ENCODE results near the gene ARF6.
A peak's percentile ranks its signal among the peaks of the same experiment; 100 is the strongest.
"Not testable (repeated sequence)": the region's sequence is repeated elsewhere in the genome, so short reads cannot be mapped to it uniquely, and the experiment has no call there.

The ARF6 gene

DNA sequence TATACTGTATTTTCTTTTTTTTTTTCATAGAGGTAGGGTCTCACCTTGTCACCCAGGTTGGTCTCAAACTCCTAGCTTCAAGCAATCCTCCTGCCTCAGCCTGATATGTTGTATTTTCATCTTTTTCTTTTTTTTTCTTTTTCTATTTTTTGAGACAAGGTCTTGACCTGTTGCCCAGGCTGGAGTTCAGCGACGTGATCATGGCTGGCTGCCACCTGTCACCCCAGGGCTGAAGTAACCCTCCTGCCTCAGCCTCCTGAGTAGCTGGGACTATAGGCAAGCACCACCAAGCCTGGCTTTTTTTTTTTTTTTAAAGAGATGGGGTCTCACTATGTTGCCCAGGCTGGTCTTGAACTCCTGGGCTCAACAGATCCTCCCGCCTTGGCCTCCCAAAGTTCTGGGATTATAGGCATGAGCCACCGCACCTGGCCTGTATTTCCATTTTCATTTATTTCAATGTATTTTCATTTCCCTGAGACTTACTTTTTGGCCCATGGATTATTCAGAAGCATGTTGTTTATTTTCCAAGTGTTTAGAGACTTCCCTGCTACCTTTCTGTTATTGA lies 16.2 kb upstream of the ARF6 start:
- no peak for FAIRE-seq
- DNase-seq (ENCODE audit: low spot score), result no peak

DNA sequence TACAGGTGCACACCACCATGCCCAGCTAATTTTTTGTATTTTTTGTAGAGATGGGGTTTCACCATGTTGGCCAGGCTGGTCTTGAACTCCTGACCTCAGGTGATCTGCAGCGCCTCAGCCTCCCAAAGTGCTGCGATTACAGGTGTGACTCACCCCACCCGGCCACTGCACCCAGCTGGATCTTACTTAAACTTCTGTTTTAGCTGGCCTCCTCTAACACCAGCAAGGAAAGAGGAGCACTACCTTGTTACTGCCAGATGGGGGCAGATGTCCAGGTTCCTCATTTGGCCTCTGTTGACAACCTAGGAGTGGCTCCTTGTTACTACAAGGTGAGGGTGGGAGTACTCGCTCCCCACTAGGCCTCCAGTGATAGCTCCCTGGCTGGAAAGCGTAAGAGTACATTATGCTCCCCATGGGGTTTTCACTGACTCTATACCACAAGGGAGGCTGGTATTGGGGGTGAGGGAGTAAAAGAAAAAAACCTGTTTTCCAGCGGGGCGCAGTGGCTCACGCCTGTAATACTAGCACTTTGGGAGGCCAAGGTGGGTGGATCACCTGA lies 13.2 kb upstream of the ARF6 start:
- no peak for FAIRE-seq
- DNase-seq (ENCODE audit: low spot score), result peak; percentile 58

- DNase-seq (ENCODE audit: low spot score), result no peak
- FAIRE-seq, result no peak
These were observed 12.4 kb upstream of the ARF6 start for GRCh38 chr14:49880267-49881064.

DNA sequence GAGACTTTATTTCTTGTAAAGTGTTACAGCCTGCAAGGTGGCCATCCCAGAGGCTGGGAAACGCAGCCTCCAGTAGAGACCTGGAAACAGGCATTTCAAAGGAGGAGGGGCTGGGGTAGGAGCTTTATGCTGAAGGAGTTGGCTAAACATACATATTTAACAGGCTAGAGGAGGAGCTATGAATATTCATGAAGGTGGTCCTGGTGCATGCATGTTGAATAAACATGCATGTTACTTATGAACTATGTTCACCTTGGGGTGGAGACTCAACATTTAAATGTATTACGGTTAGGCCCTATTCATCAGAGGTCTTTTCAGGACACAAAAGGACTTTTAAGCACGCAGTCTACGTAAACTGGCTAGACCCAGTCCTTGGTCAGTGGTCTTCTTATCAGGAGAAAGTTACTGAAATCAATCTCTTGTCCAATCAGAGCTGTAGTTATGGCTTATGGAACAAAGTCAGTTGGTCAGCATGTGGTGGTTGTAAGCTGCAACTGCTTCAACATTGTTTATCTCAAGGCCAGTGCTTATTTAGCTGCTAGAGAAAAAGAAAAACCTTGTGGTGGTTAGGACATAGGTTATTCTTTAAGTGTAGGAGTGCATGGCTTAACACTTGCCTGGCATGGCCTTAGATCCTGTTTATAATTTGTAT lies 11.4 kb upstream of the ARF6 start:
- DNase-seq (ENCODE audit: low spot score), result no peak
- no peak for FAIRE-seq

GRCh38 chr14:49882826-49883694 lies 9.8 kb upstream of the ARF6 start:
- no peak for DNase-seq (ENCODE audit: low spot score)

GRCh38 chr14:49886523-49886922 lies 6.4 kb upstream of the ARF6 start:
- FAIRE-seq (no peak), DNase-seq (ENCODE audit: low spot score) (no peak)

More at GRCh38 chr14:49882826-49883694, 9.8 kb upstream of the ARF6 start:
- FAIRE-seq, result no peak

GRCh38 chr14:49888293-49888692 lies 4.6 kb upstream of the ARF6 start:
- no peak for FAIRE-seq
- no peak for DNase-seq (ENCODE audit: low spot score)

DNA sequence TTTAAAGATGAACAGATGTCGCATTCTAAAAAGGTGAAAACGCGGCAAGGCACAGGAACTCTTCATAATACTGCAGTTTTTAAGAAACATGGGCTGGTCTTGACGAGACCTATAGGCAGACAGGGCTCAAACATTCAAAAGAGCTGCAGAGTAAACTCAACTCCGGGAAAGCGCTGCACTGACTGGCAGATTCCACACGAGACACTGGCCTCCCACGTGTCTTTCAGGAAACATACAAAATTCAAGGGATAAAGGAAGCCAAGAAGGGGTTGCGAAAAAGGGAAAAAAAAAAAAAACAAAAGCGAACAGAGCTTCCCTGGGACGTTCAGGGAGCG lies 614 bp upstream of the ARF6 start:
- DNase-seq (ENCODE audit: low spot score), result peak; percentile 58
- FAIRE-seq, result no peak

DNA sequence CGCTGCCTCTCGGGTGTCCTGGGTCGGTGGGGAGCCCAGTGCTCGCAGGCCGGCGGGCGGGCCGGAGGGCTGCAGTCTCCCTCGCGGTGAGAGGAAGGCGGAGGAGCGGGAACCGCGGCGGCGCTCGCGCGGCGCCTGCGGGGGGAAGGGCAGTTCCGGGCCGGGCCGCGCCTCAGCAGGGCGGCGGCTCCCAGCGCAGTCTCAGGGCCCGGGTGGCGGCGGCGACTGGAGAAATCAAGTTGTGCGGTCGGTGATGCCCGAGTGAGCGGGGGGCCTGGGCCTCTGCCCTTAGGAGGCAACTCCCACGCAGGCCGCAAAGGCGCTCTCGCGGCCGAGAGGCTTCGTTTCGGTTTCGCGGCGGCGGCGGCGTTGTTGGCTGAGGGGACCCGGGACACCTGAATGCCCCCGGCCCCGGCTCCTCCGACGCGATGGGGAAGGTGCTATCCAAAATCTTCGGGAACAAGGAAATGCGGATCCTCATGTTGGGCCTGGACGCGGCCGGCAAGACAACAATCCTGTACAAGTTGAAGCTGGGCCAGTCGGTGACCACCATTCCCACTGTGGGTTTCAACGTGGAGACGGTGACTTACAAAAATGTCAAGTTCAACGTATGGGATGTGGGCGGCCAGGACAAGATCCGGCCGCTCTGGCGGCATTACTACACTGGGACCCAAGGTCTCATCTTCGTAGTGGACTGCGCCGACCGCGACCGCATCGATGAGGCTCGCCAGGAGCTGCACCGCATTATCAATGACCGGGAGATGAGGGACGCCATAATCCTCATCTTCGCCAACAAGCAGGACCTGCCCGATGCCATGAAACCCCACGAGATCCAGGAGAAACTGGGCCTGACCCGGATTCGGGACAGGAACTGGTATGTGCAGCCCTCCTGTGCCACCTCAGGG lies 679 bp downstream of the ARF6 start:
- no peak for FAIRE-seq
- peak; percentile 13 for DNase-seq (ENCODE audit: low spot score)

DNA sequence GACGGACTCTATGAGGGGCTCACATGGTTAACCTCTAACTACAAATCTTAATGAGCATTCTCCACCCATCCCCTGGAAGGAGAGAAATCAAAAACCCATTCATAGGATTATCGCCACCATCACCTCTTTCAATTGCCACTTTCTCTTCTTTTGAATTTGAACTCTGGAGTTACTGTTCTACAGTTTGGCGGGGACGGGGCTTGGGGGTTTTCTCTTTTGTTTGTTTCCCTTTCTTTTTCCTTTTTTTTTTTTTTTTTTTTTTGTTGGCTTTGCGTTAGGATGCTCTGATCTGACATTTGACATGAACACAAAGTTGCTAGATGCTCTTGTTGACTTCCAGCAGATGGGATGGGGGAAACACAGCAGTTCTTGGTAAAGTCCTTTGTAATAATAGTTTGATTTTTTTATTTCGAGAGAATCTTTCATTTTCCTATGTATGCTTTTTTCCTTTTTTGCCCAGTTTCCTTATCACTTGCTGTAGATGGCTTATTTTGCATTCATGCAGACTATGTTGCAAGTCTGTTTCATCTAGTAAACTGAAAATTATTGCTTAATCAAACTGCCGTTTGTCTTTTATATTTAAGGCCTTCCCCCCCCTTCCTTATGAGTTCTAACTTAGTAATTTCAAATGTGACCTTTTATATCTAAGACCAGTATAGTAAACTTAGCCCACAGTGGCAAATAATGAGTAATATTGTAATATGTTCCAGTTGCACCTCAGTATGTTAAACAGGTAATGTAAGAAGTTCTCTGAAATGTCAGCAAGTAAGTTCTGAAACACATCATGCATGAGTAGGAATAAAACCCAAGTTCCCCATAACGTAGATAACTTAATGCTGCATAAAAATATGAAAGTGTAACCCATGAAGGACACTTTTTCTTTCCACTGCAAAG lies 1.6 kb downstream of the ARF6 start:
- FAIRE-seq; DNase-seq (ENCODE audit: low spot score): not testable (repeated sequence)

- DNase-seq (ENCODE audit: low spot score), result no peak
- no peak for FAIRE-seq
These were observed 2.6 kb downstream of the ARF6 start for GRCh38 chr14:49895480-49895879.

DNA sequence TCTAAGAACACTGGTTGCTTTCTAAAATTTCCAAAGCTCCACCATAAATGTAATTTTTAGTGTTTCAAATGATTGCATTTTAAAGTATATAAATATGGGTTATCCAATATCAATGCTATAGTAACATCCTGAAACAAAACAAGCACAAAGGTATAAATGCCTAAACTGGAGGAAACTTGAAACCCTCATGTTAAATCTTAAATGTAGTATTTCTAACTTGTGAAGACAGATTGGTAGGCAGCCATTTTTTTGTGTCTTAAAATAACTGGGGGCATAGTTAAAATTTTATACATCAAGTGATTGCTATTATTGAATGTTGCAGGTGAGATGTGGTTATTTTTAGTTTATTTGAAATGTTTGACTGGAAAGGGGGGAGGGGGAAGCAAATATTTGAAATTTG lies 3.4 kb downstream of the ARF6 start:
- not testable (repeated sequence) for DNase-seq (ENCODE audit: low spot score); FAIRE-seq

DNA sequence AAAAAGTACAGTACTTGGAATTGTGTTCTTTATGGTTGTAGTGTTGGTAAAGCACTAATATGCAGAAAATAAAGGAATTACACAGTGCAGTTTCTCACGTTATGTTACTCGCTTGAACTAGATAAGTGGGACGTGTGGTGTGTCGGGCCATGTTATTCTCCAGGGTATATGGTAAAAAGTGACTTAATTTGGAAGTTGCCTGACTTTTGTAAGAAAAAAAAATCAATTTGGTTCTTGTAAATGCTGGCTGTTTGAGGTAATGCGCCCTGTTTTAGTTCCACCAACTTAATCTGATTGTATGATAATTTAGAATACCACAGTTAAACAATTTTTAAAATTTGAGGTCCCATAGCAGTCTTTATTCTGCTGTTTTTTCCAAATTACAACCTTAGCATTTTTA lies 4.1 kb downstream of the ARF6 start:
- DNase-seq (ENCODE audit: low spot score) (no peak), FAIRE-seq (no peak)

DNA sequence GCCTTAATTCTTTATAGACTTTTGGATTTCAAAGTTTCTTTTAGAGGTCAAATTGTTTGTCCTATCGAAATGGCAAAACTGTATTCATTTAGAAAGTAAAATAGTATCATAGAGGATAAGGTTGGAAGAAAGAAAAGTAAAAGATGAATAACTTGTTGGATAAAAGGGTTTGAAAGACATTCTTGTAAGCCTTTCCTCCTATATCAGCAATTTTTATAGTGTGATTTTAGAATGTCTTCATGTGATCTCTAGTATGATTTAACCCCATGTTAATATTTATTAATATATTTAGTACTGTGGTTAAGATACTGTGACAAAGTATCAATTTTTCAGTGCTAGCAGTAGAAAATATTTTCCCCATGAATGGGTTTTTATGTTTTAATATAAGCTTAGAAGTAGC lies 4.5 kb downstream of the ARF6 start:
- DNase-seq (ENCODE audit: low spot score) (no peak), FAIRE-seq (no peak)

- no peak for FAIRE-seq
- no peak for DNase-seq (ENCODE audit: low spot score)
These were observed 5.1 kb downstream of the ARF6 start for GRCh38 chr14:49897965-49898364.

DNA sequence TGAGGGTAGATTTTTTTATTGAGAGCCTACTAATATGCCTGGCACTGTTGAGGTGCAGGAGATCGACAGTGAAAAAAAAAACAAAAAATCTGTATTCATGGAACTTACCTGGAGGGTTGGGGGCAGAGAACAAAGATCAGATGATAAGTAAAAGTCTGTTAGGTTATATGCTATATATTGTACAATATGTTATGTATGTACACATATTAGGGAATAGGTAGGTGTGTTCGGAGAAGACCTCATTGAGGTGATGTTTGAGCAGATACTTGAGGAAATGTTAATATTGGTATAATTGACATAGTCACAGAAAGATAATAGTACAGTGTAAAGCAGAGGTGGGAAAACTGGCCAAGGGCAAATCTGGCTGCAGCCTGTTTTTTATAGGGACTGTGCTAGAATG lies 5.6 kb downstream of the ARF6 start:
- FAIRE-seq, result no peak
- no peak for DNase-seq (ENCODE audit: low spot score)

- FAIRE-seq (no peak), DNase-seq (ENCODE audit: low spot score) (no peak)
These were observed 8.1 kb downstream of the ARF6 start for GRCh38 chr14:49900973-49901372.

DNA sequence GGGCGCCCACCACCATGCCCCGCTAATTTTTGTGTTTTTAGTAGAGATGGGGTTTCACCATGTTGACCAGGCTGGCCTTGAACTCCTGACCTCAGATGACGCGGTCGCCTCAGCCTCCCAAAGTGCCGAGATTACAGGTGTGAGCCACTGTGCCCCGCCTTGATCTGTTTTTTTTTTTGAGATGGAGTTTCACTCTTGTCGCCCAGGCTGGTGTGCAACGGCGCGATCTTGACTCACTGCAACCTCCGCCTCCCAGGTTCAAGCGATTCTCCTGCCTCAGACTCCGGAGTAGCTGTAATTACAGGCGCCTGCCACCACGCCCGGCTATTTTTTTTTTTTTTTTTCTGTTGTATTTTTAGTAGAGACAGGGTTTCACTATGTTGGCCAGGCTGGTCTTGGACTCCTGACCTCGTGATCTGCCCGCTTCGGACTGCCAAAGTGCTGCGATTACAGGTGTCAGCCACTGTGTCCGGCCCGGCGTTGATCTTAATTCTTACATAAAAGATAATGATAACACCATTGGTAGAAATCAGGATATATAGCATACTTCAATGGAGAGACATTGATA lies 9.9 kb downstream of the ARF6 start:
- not testable (repeated sequence) for FAIRE-seq

DNA sequence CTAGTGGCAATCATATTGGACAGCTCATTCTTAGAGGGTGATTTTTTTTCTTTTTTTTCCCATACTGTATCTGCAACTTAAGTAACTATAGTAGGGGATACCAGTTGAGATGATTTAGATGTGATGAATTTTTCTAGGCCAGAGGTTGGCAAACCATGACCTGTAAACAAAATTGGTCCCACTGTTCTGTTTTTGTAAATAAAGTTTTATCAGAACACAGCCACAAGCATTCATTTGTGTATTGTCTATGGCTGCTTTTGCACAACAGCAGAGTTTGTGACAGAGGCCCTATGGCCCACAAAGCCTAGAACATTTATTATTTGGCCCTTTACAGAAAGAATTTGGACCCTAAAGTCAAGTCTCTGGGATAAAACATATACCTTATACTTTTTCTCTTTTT lies 11.4 kb downstream of the ARF6 start:
- FAIRE-seq, result no peak
- no peak for DNase-seq (ENCODE audit: low spot score)

More for the DNA sequence above, 9.9 kb downstream of the ARF6 start:
- not testable (repeated sequence) for DNase-seq (ENCODE audit: low spot score)
